Heart left ventricle (tissue), 13 donors: ENCODE measurements around the gene TAS1R2.

Source experiments
- CTCF ChIP-seq, 12 donors: fragments of 200-600 bp; sonication (generic) in 4 of 12; IDR thresholded peaks; one replicate each; pipeline versions ENCODE4 v1.5.0 to v1.8.0; 2018 to 2022; ENCODE audit warnings: antibody characterized with exemption in 12 of 12, mild to moderate bottlenecking in 5 of 12
- POLR2A ChIP-seq, 2 donors: fragments of 450-650 bp; IDR thresholded peaks; one replicate each; pipeline ENCODE4 v1.6.1; 2017; ENCODE audit warnings: antibody characterized with exemption in 2 of 2, mild to moderate bottlenecking in 2 of 2, moderate library complexity in 2 of 2
- donor health status: ischemic (EF 13 %, LVEDD 7.1; RV severe dilation, severe dysfunction).
- donor health status: DM: no; HTN: yes; CAD: no.
- donor health status: DM: no; HTN: no; CAD: no.
- donor health status: ischemic (EF 25% LVEDD 6.9; RV normal size, moderate dysfunction).
- donor health status: ischemic (EF 25% LVEDD 5.7; RV mildly dilated, moderate dysfunction).
- donor health status: ischemic (EF 35%, LVEDD 5.7; RV mildly dilated, moderate dysfunction).
- donor health status: nonischemic (EF 11% LVEDD 7.7; RV severe dilation, severe dysfunction).
- donor health status: DM: yes; HTN: yes; CAD: no.
- donor health status: PGD.
- donor health status: ischemic (EF 29% LVEDD 5.4; RV normal size, mild dysfunction).
- donor health status: nonischemic (EF 23%, LVEDD 6.1; RV moderate dilation, normal function).

GRCh38 chr1:18869847-18870594, 10.6 kb upstream of the TAS1R2 start:
- TF ChIP-seq CTCF (IDR thresholded peaks at IDR 0.05): no peak
- TF ChIP-seq POLR2A (IDR thresholded peaks at IDR 0.05): no peak
